C4-2B (cell line): ENCODE data around the gene PRRC2B.
"Not testable (repeated sequence)": the region's sequence is repeated elsewhere in the genome, so short reads cannot be mapped to it uniquely, and the experiment has no call there.

Source experiments
- H3K27ac ChIP-seq: fragments of 450-650 bp; 2 replicates; pipeline ENCODE4 v1.5.1; 2017
- ZFX ChIP-seq: fragments of 450-650 bp; IDR thresholded peaks from 2 replicates; pipeline ENCODE4 v1.6.1; 2017
- TF ChIP-seq, protein P1 (sequence below): fragments of 450-650 bp; conservative IDR thresholded peaks from 2 replicates; pipeline ENCODE4 v1.5.1; 2017; ENCODE audit warnings: mild to moderate bottlenecking

Gene PRRC2B

DNA sequence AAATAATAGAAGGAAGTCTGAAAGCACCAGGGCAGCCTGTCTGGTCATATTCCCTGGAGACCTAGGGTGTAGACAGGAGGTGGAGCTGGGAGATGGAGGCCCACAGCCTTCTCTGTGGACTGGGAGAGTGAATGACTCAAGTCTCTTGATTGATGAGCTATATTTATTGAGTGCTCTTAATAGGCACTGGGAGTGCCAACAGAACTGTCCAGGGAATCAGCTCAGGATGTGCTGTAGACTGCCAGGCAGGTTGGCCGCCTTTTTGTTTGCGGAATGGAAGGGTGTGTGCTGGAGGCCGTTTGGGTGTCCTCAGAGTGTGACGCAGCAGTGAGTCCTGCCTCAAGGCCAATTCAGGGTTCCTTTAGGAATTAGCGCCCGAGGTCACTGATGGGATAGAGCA lies 75.5 kb downstream of the PRRC2B start:
- no peak overlapping the region for H3K27ac ChIP-seq
- TF ChIP-seq ZFX = no peak
- TF ChIP-seq, protein P1, sequence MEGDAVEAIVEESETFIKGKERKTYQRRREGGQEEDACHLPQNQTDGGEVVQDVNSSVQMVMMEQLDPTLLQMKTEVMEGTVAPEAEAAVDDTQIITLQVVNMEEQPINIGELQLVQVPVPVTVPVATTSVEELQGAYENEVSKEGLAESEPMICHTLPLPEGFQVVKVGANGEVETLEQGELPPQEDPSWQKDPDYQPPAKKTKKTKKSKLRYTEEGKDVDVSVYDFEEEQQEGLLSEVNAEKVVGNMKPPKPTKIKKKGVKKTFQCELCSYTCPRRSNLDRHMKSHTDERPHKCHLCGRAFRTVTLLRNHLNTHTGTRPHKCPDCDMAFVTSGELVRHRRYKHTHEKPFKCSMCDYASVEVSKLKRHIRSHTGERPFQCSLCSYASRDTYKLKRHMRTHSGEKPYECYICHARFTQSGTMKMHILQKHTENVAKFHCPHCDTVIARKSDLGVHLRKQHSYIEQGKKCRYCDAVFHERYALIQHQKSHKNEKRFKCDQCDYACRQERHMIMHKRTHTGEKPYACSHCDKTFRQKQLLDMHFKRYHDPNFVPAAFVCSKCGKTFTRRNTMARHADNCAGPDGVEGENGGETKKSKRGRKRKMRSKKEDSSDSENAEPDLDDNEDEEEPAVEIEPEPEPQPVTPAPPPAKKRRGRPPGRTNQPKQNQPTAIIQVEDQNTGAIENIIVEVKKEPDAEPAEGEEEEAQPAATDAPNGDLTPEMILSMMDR = no peak

DNA sequence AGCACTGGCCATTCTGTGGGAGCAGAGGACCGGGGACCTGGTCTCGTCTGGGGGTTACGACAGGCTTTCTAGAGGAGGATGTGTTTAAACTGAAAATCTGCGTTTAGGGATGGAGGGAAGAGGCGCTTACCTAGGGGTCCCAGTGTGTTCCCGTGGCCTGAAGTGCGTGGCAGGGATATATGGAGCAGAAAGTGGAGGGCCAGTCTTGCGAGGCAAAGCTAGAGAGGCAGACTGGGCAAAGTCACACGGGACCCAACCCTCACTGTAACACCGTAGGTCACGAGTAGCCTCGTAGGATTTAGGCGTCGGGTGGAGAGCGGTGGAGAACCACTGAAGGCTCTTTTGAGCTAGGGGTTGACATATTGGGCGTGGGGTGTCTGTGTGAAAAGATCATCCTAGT lies 76.1 kb downstream of the PRRC2B start:
- TF ChIP-seq, protein P1 = no peak
- no peak for TF ChIP-seq ZFX
- no peak overlapping the region for H3K27ac ChIP-seq

DNA sequence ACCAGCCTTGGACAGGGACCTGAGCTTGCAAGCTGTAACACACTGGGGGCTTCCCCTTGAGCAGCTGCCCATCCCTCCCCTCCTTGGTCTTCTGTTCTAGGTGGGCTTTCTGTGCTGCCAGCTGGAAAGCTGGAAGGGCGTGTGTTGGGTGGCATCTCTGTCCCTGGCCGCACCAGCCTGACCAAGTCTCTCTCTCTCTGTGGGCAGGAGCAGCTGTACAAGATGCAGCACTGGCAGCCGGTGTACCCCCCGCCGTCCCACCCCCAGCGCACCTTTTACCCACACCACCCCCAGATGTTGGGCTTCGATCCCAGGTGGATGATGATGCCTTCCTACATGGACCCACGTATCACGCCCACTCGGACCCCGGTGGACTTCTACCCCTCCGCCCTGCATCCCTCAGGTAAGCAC lies 76.7 kb downstream of the PRRC2B start:
- TF ChIP-seq ZFX = no peak
- TF ChIP-seq, protein P1 = no peak
- H3K27ac ChIP-seq = no peak overlapping the region

DNA sequence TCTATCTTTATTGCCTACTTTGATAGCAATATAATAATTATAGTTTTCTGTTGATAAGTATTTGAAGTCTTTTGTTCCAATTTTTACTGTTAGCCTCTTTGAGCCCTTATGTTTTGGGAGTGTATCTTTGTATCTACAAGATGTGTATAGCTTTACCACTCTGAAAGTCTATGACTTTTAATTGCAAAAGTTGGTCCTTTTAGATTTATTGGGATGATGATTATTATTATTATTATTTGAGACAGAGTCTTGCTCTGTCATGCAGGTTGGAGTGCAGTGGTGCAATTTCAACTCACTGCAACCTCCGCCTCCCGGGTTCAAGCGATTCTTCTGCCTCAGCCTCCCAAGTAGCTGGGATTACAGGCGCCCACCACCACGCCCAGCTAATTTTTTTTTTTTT lies 78.2 kb downstream of the PRRC2B start:
- H3K27ac ChIP-seq = not testable (repeated sequence)

DNA sequence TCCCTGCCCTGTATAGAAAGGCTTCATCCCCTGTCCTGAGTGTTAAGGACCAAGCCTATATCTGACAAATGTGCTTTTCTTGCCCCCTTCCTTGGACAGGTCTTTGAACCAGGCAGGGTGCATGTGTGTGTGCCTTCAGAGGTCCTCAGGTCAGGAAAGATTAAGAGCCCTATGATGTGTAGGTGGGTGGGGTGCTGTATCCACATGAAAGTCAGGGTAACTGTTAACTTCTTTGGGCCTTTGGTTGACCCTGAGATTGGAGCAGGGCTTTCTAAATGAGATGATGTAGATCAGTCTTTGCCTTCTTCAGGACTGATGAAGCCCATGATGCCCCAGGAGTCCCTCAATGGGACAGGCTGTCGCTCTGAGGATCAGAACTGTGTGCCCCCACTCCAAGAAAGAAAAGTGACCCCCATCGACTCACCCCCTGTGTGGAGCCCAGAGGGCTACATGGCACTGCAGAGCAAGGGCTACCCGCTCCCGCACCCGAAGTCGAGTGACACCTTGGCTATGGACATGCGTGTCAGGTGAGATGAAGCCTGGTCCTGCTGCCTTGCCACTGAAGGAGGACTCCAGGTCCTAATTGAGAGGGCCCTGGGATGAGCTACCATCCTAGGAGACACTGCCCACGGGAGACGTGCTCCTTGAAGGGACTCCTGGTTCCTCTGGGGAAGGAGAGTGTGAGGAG lies 79.5 kb downstream of the PRRC2B start:
- H3K27ac ChIP-seq = no peak overlapping the region
- TF ChIP-seq, protein P1 = no peak

DNA sequence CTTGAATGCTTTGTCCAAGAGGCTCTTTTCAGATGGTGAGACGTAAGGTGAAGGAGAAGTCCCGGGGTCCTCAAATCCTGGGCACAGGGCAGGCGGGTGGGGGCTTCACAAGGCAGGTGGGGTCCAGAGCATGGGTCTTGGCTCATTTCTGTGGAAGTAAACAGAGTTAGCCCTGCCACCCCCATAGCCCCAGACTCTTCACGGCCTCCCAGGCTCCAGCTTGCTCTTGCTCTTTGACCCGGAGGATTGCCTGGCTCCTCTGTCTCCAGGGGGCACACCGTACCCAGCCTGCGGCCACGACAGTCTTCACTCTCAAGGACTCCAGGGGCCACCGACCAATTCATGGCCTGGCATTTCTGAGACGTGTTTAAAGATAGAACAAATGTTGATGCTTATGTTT lies 80.0 kb downstream of the PRRC2B start:
- TF ChIP-seq, protein P1 = no peak
- TF ChIP-seq ZFX = no peak
- H3K27ac ChIP-seq = no peak overlapping the region

DNA sequence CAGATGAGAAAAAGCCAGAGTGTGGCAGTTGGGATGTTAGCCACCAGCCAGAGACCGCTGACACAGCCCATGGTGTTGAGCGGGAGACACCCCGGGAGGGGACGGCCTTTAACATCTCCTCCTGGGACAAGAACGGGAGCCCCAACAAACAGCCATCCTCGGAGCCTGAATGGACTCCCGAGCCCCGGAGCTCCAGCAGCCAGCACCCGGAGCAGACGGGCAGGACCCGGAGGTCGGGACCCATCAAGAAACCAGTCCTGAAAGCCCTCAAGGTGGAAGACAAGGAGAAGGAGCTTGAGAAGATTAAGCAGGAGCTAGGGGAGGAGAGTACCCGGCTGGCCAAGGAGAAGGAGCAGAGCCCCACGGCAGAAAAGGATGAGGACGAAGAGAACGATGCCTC lies 80.8 kb downstream of the PRRC2B start:
- no peak overlapping the region for H3K27ac ChIP-seq
- TF ChIP-seq ZFX = no peak
- TF ChIP-seq, protein P1 = no peak

DNA sequence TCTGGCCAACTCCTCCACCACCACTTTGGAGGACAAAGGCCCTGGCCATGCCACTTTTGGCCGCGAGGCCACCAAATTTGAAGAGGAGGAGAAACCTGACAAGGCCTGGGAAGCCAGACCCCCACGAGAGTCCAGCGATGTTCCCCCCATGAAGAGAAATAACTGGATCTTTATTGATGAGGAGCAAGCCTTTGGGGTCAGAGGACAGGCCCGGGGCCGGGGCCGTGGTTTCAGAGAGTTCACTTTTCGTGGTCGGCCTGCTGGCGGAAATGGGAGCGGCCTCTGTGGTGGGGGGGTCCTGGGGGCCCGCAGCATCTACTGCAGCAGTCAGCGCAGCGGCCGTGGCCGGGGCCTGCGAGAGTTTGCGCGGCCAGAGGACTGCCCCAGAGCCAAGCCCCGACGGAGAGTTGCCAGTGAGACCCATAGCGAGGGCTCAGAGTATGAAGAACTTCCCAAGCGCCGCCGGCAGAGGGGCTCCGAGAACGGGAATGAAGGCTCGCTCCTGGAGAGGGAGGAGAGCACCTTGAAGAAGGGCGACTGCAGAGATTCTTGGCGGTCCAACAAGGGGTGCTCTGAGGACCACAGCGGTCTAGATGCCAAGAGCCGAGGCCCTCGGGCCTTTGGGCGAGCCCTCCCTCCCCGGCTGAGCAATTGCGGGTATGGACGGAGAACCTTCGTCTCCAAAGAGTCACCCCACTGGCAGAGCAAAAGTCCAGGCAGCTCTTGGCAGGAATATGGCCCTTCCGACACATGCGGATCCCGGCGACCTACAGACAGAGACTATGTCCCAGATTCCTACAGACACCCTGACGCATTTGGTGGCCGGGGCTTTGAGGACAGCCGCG lies 81.4 kb downstream of the PRRC2B start:
- TF ChIP-seq, protein P1 = no peak
- TF ChIP-seq ZFX = no peak

More for the DNA sequence above, 81.4 kb downstream of the PRRC2B start:
- H3K27ac ChIP-seq = no peak overlapping the region
